ENCODE measurements around the gene LVRN.

The LVRN gene

GRCh38 chr5:115979201-115980041, 17.1 kb downstream of the LVRN start:
- Mint-ChIP-seq H3K4me3 (no peak overlapping the region), H3K27ac (no peak overlapping the region), H3K4me1 (no peaks in the 10 kb centered on the region), H3K9me3 (no peaks in the 10 kb centered on the region), H3K36me3 (no peaks in the 10 kb centered on the region), H3K27me3 (peaks cover 10% of the 10 kb centered on the region)
- CTCF ChIA-PET, result interaction anchor here (1.2 kb wide), 1 partner anchor 345 kb away, joined by 3 read pairs; no protein-coding TSS in a partner anchor
- no peak for DNase-seq

- CTCF ChIA-PET, result no interaction called here
- Mint-ChIP-seq H3K27ac (no peak overlapping the region), H3K27me3 (peaks cover 9% of the 10 kb centered on the region), H3K9me3 (no peaks in the 10 kb centered on the region), H3K4me3 (no peak overlapping the region), H3K4me1 (no peaks in the 10 kb centered on the region), H3K36me3 (no peaks in the 10 kb centered on the region)
- no peak for DNase-seq
These were observed 21.2 kb downstream of the LVRN start for GRCh38 chr5:115983519-115983918.

- Mint-ChIP-seq H3K4me1 (no peaks in the 10 kb centered on the region), H3K9me3 (no peaks in the 10 kb centered on the region), H3K36me3 (no peaks in the 10 kb centered on the region), H3K4me3 (no peak overlapping the region), H3K27me3 (no peaks in the 10 kb centered on the region), H3K27ac (no peak overlapping the region)
- CTCF ChIA-PET, result no interaction called here
- no peak for DNase-seq
These were observed 23.8 kb downstream of the LVRN start for GRCh38 chr5:115985802-115986757.

- no peaks in the 10 kb centered on the region for H3K36me3 Mint-ChIP-seq
- H3K4me3 Mint-ChIP-seq, result no peak overlapping the region
These were observed 25.7 kb downstream of the LVRN start for GRCh38 chr5:115988002-115988401.

GRCh38 chr5:115992848-115993350, 30.6 kb downstream of the LVRN start:
- no peaks in the 10 kb centered on the region for H3K4me1 Mint-ChIP-seq
- no peak overlapping the region for H3K27ac Mint-ChIP-seq
- no peak for DNase-seq
- CTCF ChIA-PET, result no interaction called here
- no peaks in the 10 kb centered on the region for H3K9me3 Mint-ChIP-seq
- no peaks in the 10 kb centered on the region for H3K36me3 Mint-ChIP-seq
- H3K27me3 Mint-ChIP-seq, result peaks cover 4% of the 10 kb centered on the region
- no peak overlapping the region for H3K4me3 Mint-ChIP-seq

More at GRCh38 chr5:115988002-115988401, 25.7 kb downstream of the LVRN start:
- H3K4me1 Mint-ChIP-seq, result no peaks in the 10 kb centered on the region
- CTCF ChIA-PET, result no interaction called here
- H3K27ac Mint-ChIP-seq, result no peak overlapping the region
- H3K9me3 Mint-ChIP-seq, result no peaks in the 10 kb centered on the region
- DNase-seq, result no peak
- no peaks in the 10 kb centered on the region for H3K27me3 Mint-ChIP-seq

GRCh38 chr5:115995351-115995750, 33.1 kb downstream of the LVRN start:
- H3K27ac Mint-ChIP-seq, result no peak overlapping the region
- H3K36me3 Mint-ChIP-seq, result no peaks in the 10 kb centered on the region
- H3K27me3 Mint-ChIP-seq, result peaks cover 4% of the 10 kb centered on the region
- H3K4me1 Mint-ChIP-seq, result no peaks in the 10 kb centered on the region
- DNase-seq, result no peak
- no peaks in the 10 kb centered on the region for H3K9me3 Mint-ChIP-seq
- H3K4me3 Mint-ChIP-seq, result no peak overlapping the region
- CTCF ChIA-PET, result no interaction called here

GRCh38 chr5:116002116-116002906, 40.0 kb downstream of the LVRN start:
- Mint-ChIP-seq H3K27ac (no peak overlapping the region), H3K36me3 (no peaks in the 10 kb centered on the region), H3K4me3 (no peak overlapping the region), H3K9me3 (no peaks in the 10 kb centered on the region), H3K4me1 (no peaks in the 10 kb centered on the region), H3K27me3 (no peaks in the 10 kb centered on the region)
- CTCF ChIA-PET, result no interaction called here
- DNase-seq, result no peak

GRCh38 chr5:116004248-116004647, 42.0 kb downstream of the LVRN start:
- Mint-ChIP-seq H3K4me1 (no peaks in the 10 kb centered on the region), H3K9me3 (no peaks in the 10 kb centered on the region), H3K27me3 (no peaks in the 10 kb centered on the region), H3K36me3 (no peaks in the 10 kb centered on the region), H3K27ac (no peak overlapping the region), H3K4me3 (no peak overlapping the region)
- CTCF ChIA-PET, result no interaction called here
- DNase-seq, result no peak

GRCh38 chr5:116009806-116010205, 47.5 kb downstream of the LVRN start:
- no peaks in the 10 kb centered on the region for H3K4me1 Mint-ChIP-seq
- CTCF ChIA-PET, result no interaction called here
- peaks cover 6% of the 10 kb centered on the region for H3K27me3 Mint-ChIP-seq
- H3K9me3 Mint-ChIP-seq, result no peaks in the 10 kb centered on the region
- DNase-seq, result no peak
- H3K27ac Mint-ChIP-seq, result no peak overlapping the region
- H3K4me3 Mint-ChIP-seq, result no peak overlapping the region
- H3K36me3 Mint-ChIP-seq, result no peaks in the 10 kb centered on the region

GRCh38 chr5:116011046-116011445, 48.8 kb downstream of the LVRN start:
- H3K4me3 Mint-ChIP-seq, result no peak overlapping the region
- no peaks in the 10 kb centered on the region for H3K4me1 Mint-ChIP-seq
- H3K9me3 Mint-ChIP-seq, result no peaks in the 10 kb centered on the region
- CTCF ChIA-PET, result no interaction called here
- no peak for DNase-seq
- peaks cover 6% of the 10 kb centered on the region for H3K27me3 Mint-ChIP-seq
- no peaks in the 10 kb centered on the region for H3K36me3 Mint-ChIP-seq
- H3K27ac Mint-ChIP-seq, result no peak overlapping the region

GRCh38 chr5:116013207-116013785, 51.0 kb downstream of the LVRN start:
- CTCF ChIA-PET, result no interaction called here
- no peaks in the 10 kb centered on the region for H3K4me1 Mint-ChIP-seq
- H3K4me3 Mint-ChIP-seq, result no peak overlapping the region
- DNase-seq, result no peak
- no peak overlapping the region for H3K27ac Mint-ChIP-seq
- H3K36me3 Mint-ChIP-seq, result no peaks in the 10 kb centered on the region
- peaks cover 6% of the 10 kb centered on the region for H3K27me3 Mint-ChIP-seq
- no peaks in the 10 kb centered on the region for H3K9me3 Mint-ChIP-seq

GRCh38 chr5:116013936-116014335, 51.7 kb downstream of the LVRN start:
- no peaks in the 10 kb centered on the region for H3K36me3 Mint-ChIP-seq
- no peak overlapping the region for H3K4me3 Mint-ChIP-seq
- H3K27me3 Mint-ChIP-seq, result peaks cover 6% of the 10 kb centered on the region
- H3K27ac Mint-ChIP-seq, result no peak overlapping the region
- no peaks in the 10 kb centered on the region for H3K4me1 Mint-ChIP-seq
- CTCF ChIA-PET, result no interaction called here
- no peak for DNase-seq
- H3K9me3 Mint-ChIP-seq, result no peaks in the 10 kb centered on the region

- Mint-ChIP-seq H3K9me3 (no peaks in the 10 kb centered on the region), H3K36me3 (no peaks in the 10 kb centered on the region), H3K4me1 (no peaks in the 10 kb centered on the region), H3K27ac (no peak overlapping the region), H3K27me3 (peaks cover 21% of the 10 kb centered on the region), H3K4me3 (no peak overlapping the region)
- CTCF ChIA-PET, result no interaction called here
- DNase-seq, result no peak
These were observed 61.3 kb downstream of the LVRN start for GRCh38 chr5:116023619-116024018.

GRCh38 chr5:116025866-116026265, 63.6 kb downstream of the LVRN start:
- no peaks in the 10 kb centered on the region for H3K9me3 Mint-ChIP-seq
- H3K27ac Mint-ChIP-seq, result no peak overlapping the region
- no peaks in the 10 kb centered on the region for H3K4me1 Mint-ChIP-seq
- no peaks in the 10 kb centered on the region for H3K36me3 Mint-ChIP-seq
- CTCF ChIA-PET, result no interaction called here
- no peak for DNase-seq
- peaks cover 29% of the 10 kb centered on the region for H3K27me3 Mint-ChIP-seq
- H3K4me3 Mint-ChIP-seq, result no peak overlapping the region
